ENCODE data around the gene GALT. TPM values are rescaled to one million over a fixed set of nuclear protein-coding genes. Genes with fewer than 3 reads are reported as not detected.

The GALT gene
- total RNA-seq, 1 donor from 2014 or later = 52.5 TPM

GRCh38 chr9:34627716-34628655, 18.5 kb upstream of the GALT start:
- peaks cover 20% of the 10 kb centered on the region for H3K27me3 ChIP-seq

GRCh38 chr9:34628656-34629490, 17.6 kb upstream of the GALT start, which contains the start of gene ARID3C:
TSS of gene ARID3C (minus strand) at chr9:34629066. CDS start at chr9:34628014, 1,052 bp downstream.
- no peaks in the 10 kb centered on the region for H3K36me3 ChIP-seq
- peaks cover 18% of the 10 kb centered on the region for H3K27me3 ChIP-seq
- no peak within 1 kb of the TSS for H3K27ac ChIP-seq
- intact Hi-C loops (cut with DNase I) = no loop called here
- H3K4me3 ChIP-seq = peak within 1 kb of the TSS; percentile 27 to 33
- DNase-seq (ENCODE audit: extremely low spot score in 2 of 2) = no peak
- no peak for TF ChIP-seq CTCF (IDR thresholded peaks at IDR 0.05)
- no peak for TF ChIP-seq POLR2A (IDR thresholded peaks at IDR 0.05)
- no peak for TF ChIP-seq POLR2AphosphoS5 (IDR thresholded peaks at IDR 0.05; ENCODE audit: insufficient read depth in 1 of 2, low read depth in 1 of 2)
- H3K9me3 ChIP-seq = no peaks in the 10 kb centered on the region
- H3K4me1 ChIP-seq = peaks cover 11% of the 10 kb centered on the region

More at GRCh38 chr9:34627716-34628655, 18.5 kb upstream of the GALT start:
- Histone ChIP-seq H3K4me3 (peak overlapping the region in 1 of 2 donors; percentile 33), H3K36me3 (no peaks in the 10 kb centered on the region), H3K4me1 (peaks cover 13% of the 10 kb centered on the region), H3K9me3 (no peaks in the 10 kb centered on the region), H3K27ac (no peak overlapping the region)
- DNase-seq (ENCODE audit: extremely low spot score in 2 of 2) = no peak
- TF ChIP-seq POLR2AphosphoS5 (IDR thresholded peaks at IDR 0.05; ENCODE audit: insufficient read depth in 1 of 2, low read depth in 1 of 2) (no peak), CTCF (IDR thresholded peaks at IDR 0.05) (no peak), POLR2A (IDR thresholded peaks at IDR 0.05) (no peak)
- intact Hi-C loops (cut with DNase I) = no loop called here

- H3K4me1 ChIP-seq = peaks cover 14% of the 10 kb centered on the region
- TF ChIP-seq POLR2A (IDR thresholded peaks at IDR 0.05) = no peak
- TF ChIP-seq CTCF (IDR thresholded peaks at IDR 0.05) = no peak
- no peak for TF ChIP-seq POLR2AphosphoS5 (IDR thresholded peaks at IDR 0.05; ENCODE audit: insufficient read depth in 1 of 2, low read depth in 1 of 2)
- H3K4me3 ChIP-seq = peak overlapping the region in 1 of 2 donors; percentile 33
- peaks cover 13% of the 10 kb centered on the region for H3K27me3 ChIP-seq
- intact Hi-C loops (cut with DNase I) = no loop called here
- H3K27ac ChIP-seq = no peak overlapping the region
- no peaks in the 10 kb centered on the region for H3K36me3 ChIP-seq
- H3K9me3 ChIP-seq = no peaks in the 10 kb centered on the region
- no peak for DNase-seq (ENCODE audit: extremely low spot score in 2 of 2)
Observed at GRCh38 chr9:34629491-34629808, 17.0 kb upstream of the GALT start.

GRCh38 chr9:34630402-34631154, 15.9 kb upstream of the GALT start:
- peaks cover 8% of the 10 kb centered on the region for H3K27me3 ChIP-seq

More at GRCh38 chr9:34630402-34631154, 15.9 kb upstream of the GALT start:
- Histone ChIP-seq H3K36me3 (no peaks in the 10 kb centered on the region), H3K27ac (no peak overlapping the region), H3K4me3 (no peak overlapping the region), H3K4me1 (peaks cover 15% of the 10 kb centered on the region), H3K9me3 (no peaks in the 10 kb centered on the region)
- no peak for DNase-seq (ENCODE audit: extremely low spot score in 2 of 2)
- TF ChIP-seq POLR2AphosphoS5 (IDR thresholded peaks at IDR 0.05; ENCODE audit: insufficient read depth in 1 of 2, low read depth in 1 of 2) (no peak), CTCF (IDR thresholded peaks at IDR 0.05) (no peak), POLR2A (IDR thresholded peaks at IDR 0.05) (no peak)
- intact Hi-C loops (cut with DNase I) = no loop called here

All from vagina (tissue), 2 donors.